GM08714 (cell line): ENCODE data around the gene C5orf63.

Source experiments
- H3K4me3 ChIP-seq: fragments of 200-500 bp; sonication (Bioruptor generic); 2 replicates; pipeline ENCODE4 v1.5.1; 2014; ENCODE audit warnings: mild to moderate bottlenecking, low read length, inconsistent platforms
- ZNF274 ChIP-seq: IDR thresholded peaks from 2 replicates; pipeline ENCODE4 v1.6.1; 2012; ENCODE audit warnings: mild to moderate bottlenecking, low read depth, low read length

The C5orf63 gene

DNA sequence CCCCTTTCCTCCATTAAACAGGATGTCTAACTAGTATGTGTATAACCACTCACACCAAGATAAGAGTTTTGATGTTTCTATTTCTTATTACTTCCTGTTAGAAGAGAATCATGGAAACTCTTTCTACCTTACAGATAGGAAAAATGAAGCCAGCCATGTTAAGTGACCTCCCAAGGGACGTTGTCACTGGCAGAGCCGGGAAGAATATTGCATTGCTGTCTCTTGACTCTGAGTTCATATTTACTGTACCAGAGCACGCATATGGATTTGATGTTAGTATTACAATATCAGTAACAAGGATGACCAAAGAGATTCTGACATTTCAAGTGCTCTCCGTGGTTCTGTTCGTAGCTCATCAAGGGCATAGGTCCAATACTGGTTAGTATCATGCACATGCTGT lies 12.5 kb upstream of the C5orf63 start:
- no peak for TF ChIP-seq ZNF274
- no peak overlapping the region for H3K4me3 ChIP-seq

DNA sequence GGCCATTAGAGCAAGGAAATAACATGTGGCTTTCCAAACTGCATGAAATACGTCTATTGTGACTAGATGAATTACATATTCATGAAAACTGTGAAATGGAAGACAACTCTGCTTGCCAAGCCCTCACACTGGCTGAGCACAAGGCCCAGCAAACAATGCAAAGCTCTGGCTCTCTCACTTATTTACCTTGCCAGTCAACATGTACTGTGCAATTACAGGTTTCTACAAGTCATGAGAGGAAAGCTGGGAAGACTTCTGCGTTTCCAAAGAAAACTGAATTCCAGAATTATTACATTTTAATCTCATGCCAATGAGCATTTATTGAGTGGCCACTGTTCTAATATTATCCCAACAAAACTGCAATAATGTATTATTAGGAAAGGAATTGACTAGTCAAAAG lies 12.1 kb upstream of the C5orf63 start:
- no peak for TF ChIP-seq ZNF274
- no peak overlapping the region for H3K4me3 ChIP-seq

DNA sequence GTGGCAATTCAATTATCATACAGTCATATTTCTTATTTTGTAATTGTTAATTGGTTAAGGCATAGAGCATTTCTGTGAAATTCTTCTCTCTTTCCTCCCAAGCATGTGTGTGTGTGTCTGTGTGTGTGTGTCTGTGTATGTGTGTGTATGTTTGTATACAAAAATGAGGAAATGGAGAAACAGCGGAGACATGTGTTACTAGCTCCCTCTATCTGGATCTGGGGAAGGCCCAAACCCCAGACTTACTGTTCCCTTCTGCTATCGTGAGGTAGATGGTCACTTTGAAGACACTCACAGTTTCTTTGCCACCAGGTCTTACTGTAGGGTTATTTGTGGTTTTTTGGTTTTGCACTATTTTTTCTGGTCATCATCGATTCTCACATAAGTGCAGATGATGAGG lies 11.4 kb upstream of the C5orf63 start:
- H3K4me3 ChIP-seq = no peak overlapping the region
- TF ChIP-seq ZNF274 = no peak

DNA sequence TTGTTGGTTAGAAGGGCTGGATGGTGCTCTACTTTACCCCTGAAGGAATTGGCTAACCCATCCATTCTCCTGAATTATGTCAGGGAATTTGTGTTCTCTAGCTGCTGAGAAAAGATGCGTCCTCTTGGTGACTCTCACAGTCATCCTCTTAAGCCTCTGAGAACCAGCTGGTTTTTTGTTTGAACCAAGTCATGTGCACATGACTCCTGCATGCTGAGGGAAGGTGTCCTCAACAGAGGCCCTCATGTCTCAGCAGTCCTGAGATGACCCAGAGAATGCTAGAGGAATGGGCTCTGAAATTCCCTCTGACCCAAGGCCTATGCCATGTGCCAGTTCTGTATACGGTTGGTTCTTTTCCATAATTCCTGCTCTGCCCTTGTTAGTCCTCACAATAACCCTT lies 10.4 kb upstream of the C5orf63 start:
- H3K4me3 ChIP-seq = no peak overlapping the region
- no peak for TF ChIP-seq ZNF274

DNA sequence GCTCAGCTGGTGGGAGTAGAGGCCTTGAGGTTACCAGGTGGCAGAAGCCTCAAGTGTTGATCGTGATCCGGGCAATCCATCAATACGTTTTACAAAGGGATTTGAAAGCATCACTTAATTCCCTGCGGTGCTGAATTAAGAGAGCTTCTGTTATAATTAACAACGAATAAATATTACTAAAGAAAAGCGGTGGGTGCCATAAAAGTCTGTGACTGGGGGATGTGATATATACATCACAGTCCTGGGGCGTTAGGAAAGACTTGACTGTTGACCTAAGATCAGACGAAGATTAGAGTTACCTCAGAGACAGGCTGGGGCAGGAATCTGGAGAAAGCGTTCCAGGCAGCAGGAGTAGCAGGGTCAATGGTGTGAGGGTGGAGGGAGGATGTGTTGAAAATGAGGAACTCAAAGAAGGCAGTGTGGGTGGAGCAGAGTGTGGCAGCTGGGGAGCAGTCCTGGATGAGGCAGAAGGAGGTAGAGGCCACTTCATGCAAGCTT lies 6.7 kb upstream of the C5orf63 start:
- no peak overlapping the region for H3K4me3 ChIP-seq
- TF ChIP-seq ZNF274 = no peak

DNA sequence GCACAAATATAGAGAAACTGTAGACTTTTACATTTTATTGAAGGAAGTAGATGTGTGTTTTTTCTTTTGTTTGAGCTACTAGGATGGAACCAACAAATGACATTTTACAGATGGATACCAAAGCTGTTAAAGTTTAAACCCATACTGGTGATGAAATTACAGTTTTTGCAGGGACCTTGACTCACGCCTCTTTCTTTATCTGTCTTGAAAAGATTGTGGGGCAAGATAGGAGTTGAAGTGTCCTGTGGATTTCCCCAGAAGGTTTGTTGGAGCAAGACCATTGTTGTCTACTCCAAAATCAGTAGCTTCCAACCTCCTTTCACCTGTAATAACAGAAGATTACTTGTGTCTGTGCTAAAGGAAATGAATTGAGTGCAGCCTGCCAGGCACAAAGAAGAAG lies 4.1 kb upstream of the C5orf63 start:
- H3K4me3 ChIP-seq = no peak overlapping the region
- TF ChIP-seq ZNF274 = no peak

DNA sequence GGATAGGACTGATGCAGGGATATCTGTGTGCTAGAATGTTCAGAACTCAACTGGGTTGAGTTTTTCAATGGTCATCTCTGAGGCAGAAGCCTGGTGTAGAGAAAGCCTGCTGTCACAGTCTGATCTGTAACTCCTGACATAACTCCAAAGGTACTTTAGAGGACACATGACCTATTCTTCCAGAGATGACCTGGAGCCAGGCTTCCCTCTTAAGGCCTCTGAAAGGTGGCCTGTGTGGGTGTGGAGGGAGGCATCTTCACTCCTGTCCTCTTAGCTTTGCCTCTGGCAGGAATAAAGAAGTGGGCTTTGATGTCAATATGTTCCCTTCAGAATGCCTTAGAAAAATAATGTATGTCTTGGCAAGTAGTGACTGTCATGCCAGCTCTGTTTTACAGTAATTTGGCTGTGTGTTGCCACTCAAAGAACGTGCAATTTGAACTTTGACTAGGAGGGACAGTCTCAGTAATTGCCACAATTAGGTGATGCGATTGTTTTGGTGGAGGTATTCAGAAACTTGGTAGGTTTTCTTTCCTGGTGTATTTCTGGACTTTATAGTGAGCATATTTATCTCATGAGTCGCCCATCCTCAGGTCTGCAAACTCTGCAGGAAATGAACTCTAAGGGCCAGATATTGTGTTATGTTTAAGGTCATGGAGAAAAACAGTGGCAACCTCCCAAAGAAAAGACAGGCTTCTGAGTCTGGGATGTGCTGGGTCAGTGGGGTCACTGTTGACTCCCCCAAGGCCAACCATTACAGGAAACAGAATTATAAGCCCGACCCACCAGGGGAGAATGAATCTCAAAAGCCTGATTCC lies 3.2 kb upstream of the C5orf63 start:
- TF ChIP-seq ZNF274 = no peak
- H3K4me3 ChIP-seq = no peak overlapping the region

DNA sequence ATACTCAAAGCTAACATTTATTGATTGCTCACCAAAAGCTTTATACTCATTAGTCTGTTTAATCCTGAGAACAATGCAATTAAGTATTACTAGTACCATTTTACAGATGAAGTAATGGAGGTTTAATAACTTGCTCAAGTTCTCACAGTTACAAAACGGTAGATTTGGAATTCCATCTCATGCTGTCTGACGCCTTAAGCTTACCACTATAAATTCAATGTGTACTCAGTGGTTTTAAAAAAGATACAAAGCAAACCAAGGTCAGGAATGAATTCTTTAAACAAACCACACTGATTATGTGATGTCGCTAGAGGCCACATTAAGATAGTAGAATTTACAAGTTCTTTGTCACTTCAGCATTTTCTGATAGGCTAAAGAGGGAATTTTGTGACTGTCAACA lies 1.2 kb upstream of the C5orf63 start:
- no peak for TF ChIP-seq ZNF274
- no peak overlapping the region for H3K4me3 ChIP-seq

DNA sequence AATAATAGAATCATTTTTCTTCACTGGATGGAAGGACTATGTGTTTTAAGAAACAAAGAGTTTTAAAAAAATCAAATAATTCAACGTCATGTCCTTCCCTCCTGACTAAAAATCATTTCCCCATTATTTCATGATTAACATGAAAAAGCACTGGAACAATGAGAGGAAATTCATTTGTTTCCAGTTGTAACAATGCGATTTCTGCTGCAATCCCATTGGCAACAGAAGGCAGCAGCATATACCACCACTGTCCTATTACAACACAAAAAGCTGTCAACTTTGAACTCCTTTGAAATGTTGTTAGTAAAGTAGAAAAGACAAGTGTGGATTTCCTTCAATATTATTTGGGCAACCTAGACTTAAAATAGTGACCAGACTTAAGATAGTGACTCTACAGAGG lies 3.1 kb downstream of the C5orf63 start:
- no peak overlapping the region for H3K4me3 ChIP-seq
- TF ChIP-seq ZNF274 = no peak

DNA sequence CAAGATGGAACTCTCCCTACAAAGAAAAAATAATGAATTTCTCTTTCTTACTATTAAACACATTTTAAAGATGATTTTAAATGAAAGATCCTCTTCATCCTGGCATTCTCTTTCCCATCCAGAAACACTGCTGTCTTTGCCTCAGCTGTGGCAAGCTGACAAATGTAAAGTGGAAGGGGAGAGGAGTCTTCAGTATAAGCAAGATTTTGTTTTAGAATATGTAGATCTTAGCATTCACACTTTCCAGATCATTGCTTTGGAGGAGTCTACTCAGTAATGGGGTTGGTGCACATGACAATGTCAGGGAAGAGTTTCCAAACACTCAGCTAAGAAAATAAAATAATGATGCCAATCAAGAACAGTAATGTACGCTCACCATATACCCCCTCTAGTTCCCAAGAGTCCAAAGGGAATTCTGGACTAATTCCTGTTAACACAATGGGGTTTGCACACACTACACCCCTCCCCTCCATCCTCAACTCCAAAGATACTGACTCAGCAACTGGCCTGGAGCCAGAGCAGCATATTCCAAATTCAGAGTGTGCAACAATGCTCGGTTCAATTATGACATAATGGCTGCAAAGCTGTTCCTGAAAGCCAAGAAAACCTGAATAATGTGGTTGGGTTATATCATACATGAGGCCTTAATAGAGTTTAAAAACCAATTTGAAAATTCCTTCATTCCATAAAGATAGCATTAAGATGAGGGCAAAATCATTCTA lies 4.6 kb downstream of the C5orf63 start:
- H3K4me3 ChIP-seq = no peak overlapping the region
- TF ChIP-seq ZNF274 = no peak

DNA sequence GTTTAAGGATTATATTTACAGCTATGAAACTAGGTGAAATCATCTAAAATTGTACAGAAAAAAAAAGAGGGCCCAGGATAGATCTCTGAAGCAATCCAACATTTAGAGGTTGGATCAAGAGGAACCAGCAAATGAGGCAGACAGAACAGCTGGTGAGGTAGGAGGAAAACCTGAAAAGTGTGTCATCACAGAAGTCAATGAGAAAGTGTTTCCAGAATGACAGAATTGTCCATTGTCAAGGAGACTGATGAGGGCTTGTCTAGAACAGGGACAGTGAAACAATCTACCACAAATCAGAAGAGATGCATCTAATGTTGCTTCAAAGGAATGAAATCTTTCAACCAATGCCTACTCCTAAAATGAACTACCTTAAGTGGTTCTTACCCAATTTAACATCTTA lies 6.6 kb downstream of the C5orf63 start:
- no peak for TF ChIP-seq ZNF274
- no peak overlapping the region for H3K4me3 ChIP-seq

DNA sequence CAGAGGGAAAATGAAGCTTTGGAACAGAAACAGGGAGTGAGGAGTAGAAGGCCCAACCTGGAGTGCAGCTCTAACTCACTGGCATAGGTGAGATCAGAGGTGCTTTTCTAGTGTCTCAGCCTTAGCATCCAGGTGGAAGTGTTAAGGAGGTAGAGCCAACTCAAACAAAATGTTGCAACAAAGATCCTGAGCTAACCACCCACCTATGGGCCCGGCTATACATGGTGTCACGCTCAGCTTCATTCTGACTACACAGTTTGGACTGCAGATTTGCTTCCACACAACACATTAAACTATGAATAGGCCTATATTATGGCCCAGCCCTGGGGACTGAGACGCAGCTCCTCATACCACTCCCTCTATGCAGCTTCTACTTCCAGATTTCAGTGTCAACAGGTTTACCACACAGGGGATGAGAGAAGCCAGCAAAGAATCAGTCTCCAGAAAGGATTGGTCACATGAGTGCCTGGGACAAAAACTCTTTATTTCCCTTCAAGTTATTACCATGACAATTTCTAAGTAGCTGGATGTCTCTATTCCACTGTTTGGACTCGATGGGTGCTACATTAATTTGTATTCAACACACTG lies 9.0 kb downstream of the C5orf63 start:
- TF ChIP-seq ZNF274 = no peak
- H3K4me3 ChIP-seq = no peak overlapping the region

DNA sequence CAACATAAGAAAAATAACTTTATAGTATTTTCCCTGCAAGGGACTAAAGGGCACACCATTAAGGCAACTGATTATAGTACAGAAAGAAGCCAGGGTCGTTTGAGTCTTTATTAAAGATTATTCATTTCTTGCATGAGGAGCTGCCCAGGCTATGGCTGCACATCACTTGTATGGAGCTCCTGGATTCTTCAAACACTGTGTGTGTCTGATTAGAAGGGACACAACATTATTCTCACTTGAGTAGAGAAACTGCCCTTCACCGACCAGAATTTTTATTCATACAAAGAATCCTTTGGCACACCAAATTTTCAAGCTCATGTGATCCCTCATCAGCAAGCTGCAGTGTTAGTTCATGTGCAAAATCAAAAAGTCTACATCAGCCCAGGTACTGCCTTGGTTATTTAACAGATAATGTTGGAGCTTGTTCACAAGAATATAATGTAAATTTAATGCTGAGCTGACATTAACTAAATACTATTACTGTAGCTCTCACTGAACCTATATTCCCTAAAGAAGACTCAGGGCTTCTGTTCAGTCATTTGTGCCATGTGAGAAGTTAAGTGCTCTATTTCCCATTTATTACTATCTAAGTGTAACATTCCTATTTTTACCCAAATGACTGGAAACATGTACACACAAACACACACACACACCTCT lies 9.9 kb downstream of the C5orf63 start:
- no peak for TF ChIP-seq ZNF274
- H3K4me3 ChIP-seq = no peak overlapping the region

DNA sequence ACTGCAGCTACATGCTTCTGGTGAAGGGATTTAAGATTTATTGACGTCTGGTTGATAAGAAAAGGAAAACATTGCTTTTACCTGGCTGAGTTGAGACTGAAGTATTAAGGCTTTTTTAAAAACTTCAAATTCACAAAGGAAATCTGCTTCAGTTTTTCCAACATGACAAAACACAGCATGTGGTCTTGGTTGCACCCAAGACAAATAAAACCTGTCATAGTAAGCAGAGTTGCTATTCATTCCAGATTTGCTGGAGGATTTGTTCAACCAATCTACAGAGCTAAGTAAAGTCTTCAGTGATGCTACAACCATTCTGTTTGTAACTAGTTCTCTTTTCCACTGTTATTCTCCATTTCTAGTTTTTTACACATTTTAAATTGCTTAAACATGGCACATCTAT lies 11.3 kb downstream of the C5orf63 start:
- no peak for TF ChIP-seq ZNF274
- H3K4me3 ChIP-seq = no peak overlapping the region
